ENCODE results near the gene NGLY1. TPM values are rescaled to one million over a fixed set of nuclear protein-coding genes. Genes with fewer than 3 reads are reported as not detected.
A peak's percentile ranks its signal among the peaks of the same experiment; 100 is the strongest.

NGLY1 gene
- total RNA-seq, 1 experiment from 2014 or later: 27.0 TPM

DNA sequence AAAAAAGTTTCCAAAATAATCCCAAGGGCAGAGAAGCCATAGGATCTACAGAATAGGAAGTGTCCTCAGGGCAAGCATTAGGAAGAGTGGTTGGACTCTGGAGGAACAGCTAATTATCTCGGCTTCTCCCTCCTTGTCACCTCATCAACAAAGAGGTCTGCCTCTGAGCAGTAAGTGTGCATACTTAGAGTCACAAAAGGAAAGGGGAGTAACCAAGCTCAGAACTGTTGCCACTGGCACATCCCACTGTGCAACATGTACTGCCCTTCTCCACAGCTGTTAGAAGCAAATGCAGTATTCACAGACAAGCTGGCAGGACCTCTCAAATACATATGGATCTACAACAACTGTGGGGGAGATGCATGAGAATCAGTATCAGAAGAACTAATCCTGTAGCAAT lies 31.5 kb downstream of the NGLY1 start:
- H3K4me1 Mint-ChIP-seq: peaks cover 31 to 38% of the 10 kb centered on the region in 2 experiments
- Histone ChIP-seq H4K91ac (ENCODE audit: insufficient read length, low read depth, low read length) (no peak overlapping the region), H3K56ac (ENCODE audit: insufficient read length, low read depth, low read length) (no peak overlapping the region), H3K14ac (ENCODE audit: insufficient read depth, low read length) (no peak overlapping the region), H3K27me3 (ENCODE audit: insufficient read depth, low read length) (no peaks in the 10 kb centered on the region), H2BK15ac (ENCODE audit: low read depth, low read length) (no peak overlapping the region), H2BK5ac (ENCODE audit: insufficient read length, low read length) (no peak overlapping the region), H3K23me2 (ENCODE audit: insufficient read length, low read depth, low read length, poor library complexity, severe bottlenecking) (no peaks in the 10 kb centered on the region), H3K79me2 (ENCODE audit: insufficient read depth, low read length) (no peaks in the 10 kb centered on the region), H3K18ac (ENCODE audit: insufficient read length, low read depth, low read length) (no peak overlapping the region), H3T11ph (ENCODE audit: low read length) (no peak overlapping the region), H4K5ac (ENCODE audit: insufficient read length, low read depth, low read length) (peak overlapping the region; percentile 63), H4K8ac (replicated peaks; ENCODE audit: insufficient read length, low read depth, low read length) (no peak overlapping the region), H3K9me3 (ENCODE audit: control insufficient read depth, low read depth, low read length) (no peaks in the 10 kb centered on the region), H3K4ac (ENCODE audit: low read depth, low read length) (no peak overlapping the region), H2BK120ac (ENCODE audit: low read depth, low read length, poor library complexity, severe bottlenecking) (no peak overlapping the region), H3K4me1 (ENCODE audit: insufficient read depth, low read length) (no peaks in the 10 kb centered on the region; the same call in 1 of the 2 replicates), H2BK12ac (ENCODE audit: insufficient read length, low read depth, low read length) (no peak overlapping the region), H3K9ac (ENCODE audit: extremely low read depth, insufficient read length, low read length) (no peak overlapping the region), H3K4me2 (ENCODE audit: insufficient read depth, insufficient read length, low read length) (no peak overlapping the region), H3K23ac (ENCODE audit: insufficient read length, low read depth, low read length) (no peak overlapping the region), H2AK5ac (ENCODE audit: insufficient read length, low read length) (no peak overlapping the region), H3K79me1 (ENCODE audit: insufficient read depth, low read depth, low read length, poor library complexity, severe bottlenecking) (no peaks in the 10 kb centered on the region), H2AFZ (ENCODE audit: low read length) (no peak overlapping the region), H4K20me1 (ENCODE audit: control insufficient read depth, insufficient read depth, insufficient read length) (no peaks in the 10 kb centered on the region), H3K27ac (ENCODE audit: insufficient read length, low read depth, low read length) (no peak overlapping the region), H2BK20ac (ENCODE audit: low read depth, low read length, poor library complexity, severe bottlenecking) (no peak overlapping the region)
- H3K27ac Mint-ChIP-seq: peak overlapping the region in 2 of 3 experiments; percentile 51 to 83; a peak in 3 of 7 replicates
- DNase-seq: no peak
- no peaks in the 10 kb centered on the region; a peak in 1 of 5 replicates for H3K9me3 Mint-ChIP-seq
- no peaks in the 10 kb centered on the region for H3K27me3 Mint-ChIP-seq (ENCODE audit: low read depth)
- H3K4me3 Mint-ChIP-seq: no peak overlapping the region
- peaks cover 12 to 34% (median 22%) of the 10 kb centered on the region in 3 experiments for H3K36me3 Mint-ChIP-seq (ENCODE audit: insufficient read depth in 1 of 3, low read depth in 3 of 3)
- WGBS (ENCODE audit: extremely low coverage, insufficient read length, low lambda C conversion rate): no CpG with 5 or more reads among the region's 1 CpG
- TF ChIP-seq, protein P1, sequence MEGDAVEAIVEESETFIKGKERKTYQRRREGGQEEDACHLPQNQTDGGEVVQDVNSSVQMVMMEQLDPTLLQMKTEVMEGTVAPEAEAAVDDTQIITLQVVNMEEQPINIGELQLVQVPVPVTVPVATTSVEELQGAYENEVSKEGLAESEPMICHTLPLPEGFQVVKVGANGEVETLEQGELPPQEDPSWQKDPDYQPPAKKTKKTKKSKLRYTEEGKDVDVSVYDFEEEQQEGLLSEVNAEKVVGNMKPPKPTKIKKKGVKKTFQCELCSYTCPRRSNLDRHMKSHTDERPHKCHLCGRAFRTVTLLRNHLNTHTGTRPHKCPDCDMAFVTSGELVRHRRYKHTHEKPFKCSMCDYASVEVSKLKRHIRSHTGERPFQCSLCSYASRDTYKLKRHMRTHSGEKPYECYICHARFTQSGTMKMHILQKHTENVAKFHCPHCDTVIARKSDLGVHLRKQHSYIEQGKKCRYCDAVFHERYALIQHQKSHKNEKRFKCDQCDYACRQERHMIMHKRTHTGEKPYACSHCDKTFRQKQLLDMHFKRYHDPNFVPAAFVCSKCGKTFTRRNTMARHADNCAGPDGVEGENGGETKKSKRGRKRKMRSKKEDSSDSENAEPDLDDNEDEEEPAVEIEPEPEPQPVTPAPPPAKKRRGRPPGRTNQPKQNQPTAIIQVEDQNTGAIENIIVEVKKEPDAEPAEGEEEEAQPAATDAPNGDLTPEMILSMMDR (conservative IDR thresholded peaks at IDR 0.05): no peak
